Endodermal cell (in vitro differentiated cells): ENCODE results near the gene CD247. TPM values are rescaled to one million over a fixed set of nuclear protein-coding genes. Genes with fewer than 3 reads are reported as not detected.

ENCODE experiments used
- DNase-seq: peaks from one replicate; pipeline ENCODE4 v3.0.0-alpha.2; 2017
- H3K27ac ChIP-seq: 2 replicates; pipeline ENCODE4 v1.5.1; 2013; ENCODE audit warnings: mild to moderate bottlenecking, low read depth, low read length, moderate library complexity
- H3K27me3 ChIP-seq: 2 replicates; pipeline ENCODE4 v1.6.1; 2013; ENCODE audit warnings: mild to moderate bottlenecking, low read length, moderate library complexity; ENCODE audit not compliant: insufficient read depth, control insufficient read depth, poor library complexity, severe bottlenecking
- H3K36me3 ChIP-seq: 2 replicates; pipeline ENCODE4 v1.7.0; 2013; ENCODE audit warnings: mild to moderate bottlenecking, low read length, moderate library complexity; ENCODE audit not compliant: control insufficient read depth, insufficient read depth
- H3K4me1 ChIP-seq: one replicate; pipeline ENCODE4 v1.7.0; 2013; ENCODE audit warnings: low read length; ENCODE audit not compliant: control insufficient read depth, insufficient read depth
- H3K4me3 ChIP-seq: 2 replicates; pipeline ENCODE4 v1.5.1; 2013; ENCODE audit warnings: mild to moderate bottlenecking, low read length, moderate library complexity
- H3K9ac ChIP-seq: 2 replicates; pipeline ENCODE4 v1.6.1; 2013; ENCODE audit warnings: mild to moderate bottlenecking, low read length, moderate library complexity; ENCODE audit not compliant: poor library complexity, severe bottlenecking; ENCODE audit errors: extremely low read depth
- H3K9me3 ChIP-seq: 2 replicates; pipeline ENCODE4 v1.6.1; 2013; ENCODE audit warnings: mild to moderate bottlenecking, low read length, moderate library complexity; ENCODE audit not compliant: control insufficient read depth
- H3K27ac Mint-ChIP-seq: 2 replicates; pipeline ENCODE4 v1.8.0; 2020; ENCODE audit warnings: mixed read lengths
- H3K27me3 Mint-ChIP-seq: 2 replicates; pipeline ENCODE4 v1.8.0; 2021; ENCODE audit warnings: mild to moderate bottlenecking, mixed read lengths; ENCODE audit not compliant: insufficient read depth
- H3K36me3 Mint-ChIP-seq: 2 replicates; pipeline ENCODE4 v1.8.0; 2020; ENCODE audit warnings: low read depth, mixed read lengths
- H3K4me1 Mint-ChIP-seq: 2 replicates; pipeline ENCODE4 v1.8.0; 2020; ENCODE audit warnings: mixed read lengths
- H3K4me3 Mint-ChIP-seq: 2 replicates; pipeline ENCODE4 v1.8.0; 2020; ENCODE audit warnings: mild to moderate bottlenecking, moderate library complexity, mixed read lengths
- H3K9me3 Mint-ChIP-seq: 2 replicates; pipeline ENCODE4 v1.8.0; 2020; ENCODE audit warnings: mild to moderate bottlenecking, mixed read lengths
- WGBS, 2 experiments: methylation state at CpG; one replicate each; pipeline versions ENCODE4 v1.1.5 to v1.1.7; 2013; ENCODE audit warnings: missing lambda C conversion rate in 2 of 2, mixed read lengths in 1 of 2; ENCODE audit not compliant: insufficient coverage in 1 of 2, insufficient read length in 1 of 2; 5-methylcytosine and 5-hydroxymethylcytosine counted together
- total RNA-seq, 2 donors: library from RNA; stranded (reverse); fragmentation: NEBNext Ultra II Directional in 1 of 2; extraction: Animal tissue kit (Norgen Biotek cat#: 25700) in 1 of 2; gene quantifications; 2 replicates in 1 of 2; 3 replicates in 1 of 2; pipeline ENCODE4 v1.2.1, GENCODE V29; 2021
- TF ChIP-seq, protein P1 (sequence below): fragments of 200-600 bp; sonication (generic); conservative IDR thresholded peaks from 2 replicates; pipeline ENCODE4 v1.5.0; 2021; ENCODE audit warnings: antibody characterized with exemption, mild to moderate bottlenecking

Gene CD247
- total RNA-seq, 2 donors from 2014 or later, result 0.46 to 0.55 TPM

DNA sequence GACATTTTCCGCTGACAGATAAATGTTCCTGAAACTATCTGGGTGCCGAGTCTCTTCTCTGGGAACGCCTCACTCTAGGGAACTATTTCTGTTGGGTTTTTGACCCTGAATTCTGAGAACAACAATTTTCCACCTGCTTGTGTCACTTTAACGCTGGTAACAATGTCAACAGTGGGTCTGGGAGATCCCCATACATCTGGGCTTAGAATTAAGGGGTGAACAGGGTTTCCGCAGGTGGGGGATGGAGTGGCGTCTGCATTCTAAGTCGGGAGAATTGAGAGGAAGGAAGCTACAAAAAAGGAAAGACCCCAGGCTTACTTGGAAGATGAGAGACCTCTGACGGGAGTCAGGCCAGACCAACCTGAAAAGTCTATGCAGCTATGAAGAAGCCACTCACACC lies 8.7 kb downstream of the CD247 start:
- DNase-seq, result no peak
- TF ChIP-seq, protein P1, sequence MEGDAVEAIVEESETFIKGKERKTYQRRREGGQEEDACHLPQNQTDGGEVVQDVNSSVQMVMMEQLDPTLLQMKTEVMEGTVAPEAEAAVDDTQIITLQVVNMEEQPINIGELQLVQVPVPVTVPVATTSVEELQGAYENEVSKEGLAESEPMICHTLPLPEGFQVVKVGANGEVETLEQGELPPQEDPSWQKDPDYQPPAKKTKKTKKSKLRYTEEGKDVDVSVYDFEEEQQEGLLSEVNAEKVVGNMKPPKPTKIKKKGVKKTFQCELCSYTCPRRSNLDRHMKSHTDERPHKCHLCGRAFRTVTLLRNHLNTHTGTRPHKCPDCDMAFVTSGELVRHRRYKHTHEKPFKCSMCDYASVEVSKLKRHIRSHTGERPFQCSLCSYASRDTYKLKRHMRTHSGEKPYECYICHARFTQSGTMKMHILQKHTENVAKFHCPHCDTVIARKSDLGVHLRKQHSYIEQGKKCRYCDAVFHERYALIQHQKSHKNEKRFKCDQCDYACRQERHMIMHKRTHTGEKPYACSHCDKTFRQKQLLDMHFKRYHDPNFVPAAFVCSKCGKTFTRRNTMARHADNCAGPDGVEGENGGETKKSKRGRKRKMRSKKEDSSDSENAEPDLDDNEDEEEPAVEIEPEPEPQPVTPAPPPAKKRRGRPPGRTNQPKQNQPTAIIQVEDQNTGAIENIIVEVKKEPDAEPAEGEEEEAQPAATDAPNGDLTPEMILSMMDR, result no peak
- Mint-ChIP-seq H3K27me3 (peaks cover 4% of the 10 kb centered on the region), H3K27ac (no peak overlapping the region), H3K9me3 (no peaks in the 10 kb centered on the region), H3K36me3 (no peaks in the 10 kb centered on the region), H3K4me1 (no peaks in the 10 kb centered on the region), H3K4me3 (no peak overlapping the region)
- no peak overlapping the region for H3K27ac ChIP-seq
- WGBS, 2 experiments, result 91 to 92% methylated on average over 7 to 8 of the region's 8 CpGs
- H3K4me1 ChIP-seq, result no peaks in the 10 kb centered on the region
- H3K27me3 ChIP-seq, result no peaks in the 10 kb centered on the region
- no peaks in the 10 kb centered on the region for H3K9me3 ChIP-seq
- no peaks in the 10 kb centered on the region for H3K36me3 ChIP-seq
- H3K4me3 ChIP-seq, result no peak overlapping the region
- H3K9ac ChIP-seq, result no peak overlapping the region

DNA sequence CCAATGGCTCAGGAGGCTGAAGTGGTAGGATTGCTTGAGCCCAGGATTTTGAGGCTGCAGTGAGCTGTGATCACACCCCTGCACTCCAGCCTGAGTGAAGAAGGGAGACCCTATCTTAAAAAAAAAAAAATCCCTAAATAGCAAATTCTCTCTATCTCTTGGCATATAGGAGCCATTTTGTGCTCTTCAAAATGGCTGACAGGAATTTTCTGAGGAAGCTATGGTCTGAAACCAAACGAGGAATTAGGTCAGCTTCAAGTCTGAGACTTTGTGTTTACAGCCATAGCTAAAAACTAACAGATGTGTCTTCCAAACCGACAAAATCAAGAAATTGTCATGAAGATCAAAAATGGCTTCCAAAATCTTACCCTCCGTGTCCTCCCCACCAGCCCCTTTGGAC lies 10.6 kb downstream of the CD247 start:
- TF ChIP-seq, protein P1, result no peak
- Mint-ChIP-seq H3K36me3 (no peaks in the 10 kb centered on the region), H3K9me3 (no peaks in the 10 kb centered on the region), H3K27ac (no peak overlapping the region), H3K4me3 (no peak overlapping the region), H3K4me1 (peaks cover 13% of the 10 kb centered on the region), H3K27me3 (peaks cover 4% of the 10 kb centered on the region)
- H3K9ac ChIP-seq, result no peak overlapping the region
- no peaks in the 10 kb centered on the region for H3K27me3 ChIP-seq
- WGBS, 2 experiments, result 92 to 93% methylated on average over 2 to 3 of the region's 3 CpGs
- H3K9me3 ChIP-seq, result no peaks in the 10 kb centered on the region
- no peak overlapping the region for H3K27ac ChIP-seq
- no peaks in the 10 kb centered on the region for H3K4me1 ChIP-seq
- no peak overlapping the region for H3K4me3 ChIP-seq
- H3K36me3 ChIP-seq, result no peaks in the 10 kb centered on the region
- no peak for DNase-seq

- TF ChIP-seq, protein P1, result no peak
- Histone ChIP-seq H3K36me3 (no peaks in the 10 kb centered on the region), H3K4me1 (no peaks in the 10 kb centered on the region), H3K9me3 (no peaks in the 10 kb centered on the region), H3K9ac (no peak overlapping the region), H3K27me3 (no peaks in the 10 kb centered on the region), H3K27ac (no peak overlapping the region), H3K4me3 (no peak overlapping the region)
- WGBS, 2 experiments, result 63 to 91% methylated on average over 2 to 3 of the region's 3 CpGs
- peaks cover 17% of the 10 kb centered on the region for H3K4me1 Mint-ChIP-seq
- peak; percentile 35 for DNase-seq
- no peaks in the 10 kb centered on the region for H3K9me3 Mint-ChIP-seq
- H3K27ac Mint-ChIP-seq, result no peak overlapping the region
- peaks cover 2% of the 10 kb centered on the region for H3K27me3 Mint-ChIP-seq
- H3K4me3 Mint-ChIP-seq, result no peak overlapping the region
- H3K36me3 Mint-ChIP-seq, result no peaks in the 10 kb centered on the region
Measured at GRCh38 chr1:167504467-167504827, 13.9 kb downstream of the CD247 start.
